Body of pancreas (tissue), 4 donors: ENCODE data around the gene CA12.

Experiments
- POLR2A ChIP-seq, 3 donors: fragments of 450-650 bp; IDR thresholded peaks; one replicate each; pipeline ENCODE4 v1.6.1; 2016; ENCODE audit warnings: antibody characterized with exemption in 3 of 3, mild to moderate bottlenecking in 2 of 3
- TF ChIP-seq, protein P1 (sequence below), 7 experiments: fragments of 450-650 bp in 4 of 7; fragments of 200-600 bp in 3 of 7; sonication (generic) in 3 of 7; IDR thresholded peaks; one replicate each; pipeline ENCODE4 v1.5.1; 2016 to 2019; ENCODE audit warnings: antibody characterized with exemption in 7 of 7

DNA sequence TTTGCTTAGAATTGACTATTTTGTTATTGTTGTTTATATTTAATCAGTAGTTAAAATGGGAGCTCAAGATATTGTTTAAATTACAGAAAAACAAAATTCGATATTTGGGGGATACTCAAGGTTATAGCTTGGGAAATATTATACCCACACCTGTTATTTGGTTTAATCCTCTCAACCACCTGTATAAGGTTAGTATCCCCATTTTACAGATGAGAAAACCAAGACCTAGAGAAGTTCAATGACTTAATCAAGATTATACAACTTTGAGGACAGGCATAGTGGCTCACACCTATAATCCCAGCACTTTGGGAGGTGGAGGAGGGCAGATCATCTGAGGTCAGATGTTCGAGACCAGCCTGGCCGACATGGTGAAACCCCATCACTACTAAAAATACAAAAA, 39.8 kb upstream of the CA12 start:
- TF ChIP-seq, protein P1, sequence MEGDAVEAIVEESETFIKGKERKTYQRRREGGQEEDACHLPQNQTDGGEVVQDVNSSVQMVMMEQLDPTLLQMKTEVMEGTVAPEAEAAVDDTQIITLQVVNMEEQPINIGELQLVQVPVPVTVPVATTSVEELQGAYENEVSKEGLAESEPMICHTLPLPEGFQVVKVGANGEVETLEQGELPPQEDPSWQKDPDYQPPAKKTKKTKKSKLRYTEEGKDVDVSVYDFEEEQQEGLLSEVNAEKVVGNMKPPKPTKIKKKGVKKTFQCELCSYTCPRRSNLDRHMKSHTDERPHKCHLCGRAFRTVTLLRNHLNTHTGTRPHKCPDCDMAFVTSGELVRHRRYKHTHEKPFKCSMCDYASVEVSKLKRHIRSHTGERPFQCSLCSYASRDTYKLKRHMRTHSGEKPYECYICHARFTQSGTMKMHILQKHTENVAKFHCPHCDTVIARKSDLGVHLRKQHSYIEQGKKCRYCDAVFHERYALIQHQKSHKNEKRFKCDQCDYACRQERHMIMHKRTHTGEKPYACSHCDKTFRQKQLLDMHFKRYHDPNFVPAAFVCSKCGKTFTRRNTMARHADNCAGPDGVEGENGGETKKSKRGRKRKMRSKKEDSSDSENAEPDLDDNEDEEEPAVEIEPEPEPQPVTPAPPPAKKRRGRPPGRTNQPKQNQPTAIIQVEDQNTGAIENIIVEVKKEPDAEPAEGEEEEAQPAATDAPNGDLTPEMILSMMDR (IDR thresholded peaks at IDR 0.05), result no peak
- no peak for TF ChIP-seq POLR2A (IDR thresholded peaks at IDR 0.05)
